Liver (tissue), 9 donors: ENCODE data around the gene ZNF765. TPM values are rescaled to one million over a fixed set of nuclear protein-coding genes. Genes with fewer than 3 reads are reported as not detected.

Experiments
- DNase-seq: peaks from one replicate; pipeline ENCODE4 v3.0.0-alpha.2; 2017; ENCODE audit warnings: low spot score
- H3K27ac ChIP-seq, 2 donors: one replicate each; pipeline ENCODE4 v1.7.0; 2013; ENCODE audit warnings: inconsistent platforms in 2 of 2, low read length in 2 of 2, control low read depth in 1 of 2, low read depth in 1 of 2, mild to moderate bottlenecking in 1 of 2
- H3K27me3 ChIP-seq, 4 donors: one replicate each; pipeline versions ENCODE4 v1.6.1 to v1.7.0; 2013; ENCODE audit warnings: low read length in 3 of 4, inconsistent platforms in 1 of 4, mild to moderate bottlenecking in 1 of 4, moderate library complexity in 1 of 4; ENCODE audit not compliant: control insufficient read depth in 4 of 4, insufficient read depth in 4 of 4
- H3K36me3 ChIP-seq, 4 donors: one replicate each; pipeline versions ENCODE4 v1.6.1 to v1.7.0; 2013; ENCODE audit warnings: low read length in 3 of 4, mild to moderate bottlenecking in 3 of 4, low read depth in 1 of 4, moderate library complexity in 1 of 4; ENCODE audit not compliant: control insufficient read depth in 4 of 4, insufficient read depth in 3 of 4
- H3K4me1 ChIP-seq, 4 donors: one replicate each; pipeline versions ENCODE4 v1.6.1 to v1.7.0; 2013; ENCODE audit warnings: low read length in 3 of 4, mild to moderate bottlenecking in 3 of 4, moderate library complexity in 1 of 4; ENCODE audit not compliant: control insufficient read depth in 4 of 4, insufficient read depth in 4 of 4
- H3K4me3 ChIP-seq, 3 donors: one replicate each; pipeline versions ENCODE4 v1.6.1 to v1.7.0; 2013; ENCODE audit warnings: low read length in 3 of 3, control low read depth in 1 of 3, low read depth in 1 of 3, mild to moderate bottlenecking in 1 of 3
- H3K9ac ChIP-seq, 2 donors: one replicate each; pipeline ENCODE4 v1.7.0; 2013; ENCODE audit warnings: low read length in 2 of 2, mild to moderate bottlenecking in 2 of 2, moderate library complexity in 2 of 2, control low read depth in 1 of 2, low read depth in 1 of 2
- H3K9me3 ChIP-seq, 4 donors: one replicate each; pipeline versions ENCODE4 v1.6.1 to v1.7.0; 2013; ENCODE audit warnings: low read length in 3 of 4; ENCODE audit not compliant: control insufficient read depth in 4 of 4
- FOXA1 ChIP-seq: IDR thresholded peaks from 2 replicates; pipeline ENCODE4 v1.6.1; 2016; ENCODE audit warnings: antibody characterized with exemption
- GABPA ChIP-seq, 2 donors: IDR thresholded peaks in 1 of 2; conservative IDR thresholded peaks in 1 of 2; 2 replicates each; pipeline ENCODE4 v1.6.1; 2016; ENCODE audit warnings: antibody characterized with exemption in 2 of 2, mild to moderate bottlenecking in 1 of 2, moderate library complexity in 1 of 2
- HNF4A ChIP-seq, 2 donors: conservative IDR thresholded peaks; 2 replicates each; pipeline ENCODE4 v1.6.1; 2016; ENCODE audit warnings: antibody characterized with exemption in 2 of 2, mild to moderate bottlenecking in 2 of 2
- JUND ChIP-seq, 2 donors: IDR thresholded peaks; 2 replicates each; pipeline ENCODE4 v1.6.1; 2016; ENCODE audit warnings: antibody characterized with exemption in 2 of 2
- NR2F2 ChIP-seq: IDR thresholded peaks from 2 replicates; pipeline ENCODE4 v1.6.1; 2016; ENCODE audit warnings: antibody characterized with exemption
- RAD21 ChIP-seq, 2 donors: IDR thresholded peaks; 2 replicates each; pipeline ENCODE4 v1.6.1; 2016; ENCODE audit warnings: antibody characterized with exemption in 2 of 2, mild to moderate bottlenecking in 2 of 2
- RXRA ChIP-seq, 2 donors: IDR thresholded peaks; 2 replicates each; pipeline ENCODE4 v1.6.1; 2017 to 2018; ENCODE audit warnings: antibody characterized with exemption in 2 of 2, mild to moderate bottlenecking in 1 of 2
- TAF1 ChIP-seq: conservative IDR thresholded peaks from 2 replicates; pipeline ENCODE4 v1.6.1; 2016; ENCODE audit warnings: antibody characterized with exemption, mild to moderate bottlenecking
- YY1 ChIP-seq: IDR thresholded peaks from 2 replicates; pipeline ENCODE4 v1.6.1; 2016; ENCODE audit warnings: antibody characterized with exemption, mild to moderate bottlenecking
- WGBS: extraction: QIAGEN DNeasy Blood & Tissue Kit; methylation state at CpG from one replicate; pipeline ENCODE4 v1.1.7; 2013; 5-methylcytosine and 5-hydroxymethylcytosine counted together
- polyA plus RNA-seq, 2 donors: library from polyadenylated mRNA; stranded (reverse) in 1 of 2; unstranded in 1 of 2; fragments of 200-250 nt in 1 of 2; fragments of >200 nt in 1 of 2; fragmentation: Nextera tagmentation in 1 of 2; extraction: Ambion mirVana in 1 of 2; gene quantifications; one replicate each; pipeline versions ENCODE4 v1.2.1 to v1.2.3, GENCODE V29; 2013 to 2015
- total RNA-seq, 2 donors: library from RNA; depleted of rRNA; stranded (reverse); fragments of >200 nt; gene quantifications; one replicate each; pipeline ENCODE4 v1.2.3, GENCODE V29; 2014
- TF ChIP-seq, protein P1 (sequence below): fragments of 150-350 bp; IDR thresholded peaks from 2 replicates; pipeline ENCODE4 v1.5.1; 2017; ENCODE audit warnings: improper control_type of control experiment, low read depth, low read length; ENCODE audit not compliant: missing input control
- TF ChIP-seq, protein P2 (sequence below): IDR thresholded peaks from 2 replicates; pipeline ENCODE4 v1.6.1; 2016; ENCODE audit warnings: antibody characterized with exemption
- TF ChIP-seq, protein P3 (sequence below): IDR thresholded peaks from 2 replicates; pipeline ENCODE4 v1.6.1; 2016; ENCODE audit warnings: antibody characterized with exemption, mild to moderate bottlenecking
- TF ChIP-seq, protein P4 (sequence below): IDR thresholded peaks from 2 replicates; pipeline ENCODE4 v1.6.1; 2016; ENCODE audit warnings: antibody characterized with exemption
- TF ChIP-seq, protein P5 (sequence below): IDR thresholded peaks from 2 replicates; pipeline ENCODE4 v1.6.1; 2016; ENCODE audit warnings: antibody characterized with exemption
- donor health status: healthy.
- donor health status: healthy.
- donor health status: healthy.
- donor health status: healthy.
- donor health status: healthy.

The ZNF765 gene
- total and polyA plus RNA-seq, 4 donors = 1.3 to 8.5 (median 5.2) TPM

DNA sequence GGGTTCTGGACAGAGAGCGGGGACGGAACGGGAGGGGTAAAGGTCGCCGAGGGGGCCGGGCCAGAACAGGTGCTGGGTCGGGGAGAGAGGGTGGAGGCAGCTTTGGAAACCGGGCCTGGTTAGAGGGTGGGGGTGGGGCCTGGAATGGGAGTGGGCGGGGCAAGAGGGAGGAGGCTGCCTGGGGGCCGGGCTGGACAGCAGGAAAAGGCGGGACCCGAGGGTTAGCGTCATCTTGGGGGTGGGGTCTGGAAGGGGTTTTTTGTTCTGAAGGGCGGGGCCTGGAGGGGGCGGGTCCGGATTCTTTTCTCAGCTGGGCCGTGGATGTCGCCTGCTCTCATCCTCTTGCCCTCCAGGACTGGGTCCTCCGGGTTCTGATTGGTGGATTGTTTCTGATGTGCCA is 68.3 kb downstream of the ZNF765 start:
- Histone ChIP-seq H3K9ac (no peak overlapping the region), H3K36me3 (no peaks in the 10 kb centered on the region), H3K27me3 (no peaks in the 10 kb centered on the region), H3K4me1 (no peaks in the 10 kb centered on the region), H3K4me3 (peak overlapping the region in 1 of 3 donors; percentile 33), H3K27ac (no peak overlapping the region), H3K9me3 (peaks cover 17 to 43% (median 23%) of the 10 kb centered on the region in 4 donors)
- WGBS = 23% methylated on average over 19 of the region's 19 CpGs
- no peak for TF ChIP-seq JUND (IDR thresholded peaks at IDR 0.05)
- TF ChIP-seq, protein P1, sequence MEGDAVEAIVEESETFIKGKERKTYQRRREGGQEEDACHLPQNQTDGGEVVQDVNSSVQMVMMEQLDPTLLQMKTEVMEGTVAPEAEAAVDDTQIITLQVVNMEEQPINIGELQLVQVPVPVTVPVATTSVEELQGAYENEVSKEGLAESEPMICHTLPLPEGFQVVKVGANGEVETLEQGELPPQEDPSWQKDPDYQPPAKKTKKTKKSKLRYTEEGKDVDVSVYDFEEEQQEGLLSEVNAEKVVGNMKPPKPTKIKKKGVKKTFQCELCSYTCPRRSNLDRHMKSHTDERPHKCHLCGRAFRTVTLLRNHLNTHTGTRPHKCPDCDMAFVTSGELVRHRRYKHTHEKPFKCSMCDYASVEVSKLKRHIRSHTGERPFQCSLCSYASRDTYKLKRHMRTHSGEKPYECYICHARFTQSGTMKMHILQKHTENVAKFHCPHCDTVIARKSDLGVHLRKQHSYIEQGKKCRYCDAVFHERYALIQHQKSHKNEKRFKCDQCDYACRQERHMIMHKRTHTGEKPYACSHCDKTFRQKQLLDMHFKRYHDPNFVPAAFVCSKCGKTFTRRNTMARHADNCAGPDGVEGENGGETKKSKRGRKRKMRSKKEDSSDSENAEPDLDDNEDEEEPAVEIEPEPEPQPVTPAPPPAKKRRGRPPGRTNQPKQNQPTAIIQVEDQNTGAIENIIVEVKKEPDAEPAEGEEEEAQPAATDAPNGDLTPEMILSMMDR = no peak
- no peak for TF ChIP-seq FOXA1
- TF ChIP-seq TAF1 = no peak
- DNase-seq = no peak

DNA sequence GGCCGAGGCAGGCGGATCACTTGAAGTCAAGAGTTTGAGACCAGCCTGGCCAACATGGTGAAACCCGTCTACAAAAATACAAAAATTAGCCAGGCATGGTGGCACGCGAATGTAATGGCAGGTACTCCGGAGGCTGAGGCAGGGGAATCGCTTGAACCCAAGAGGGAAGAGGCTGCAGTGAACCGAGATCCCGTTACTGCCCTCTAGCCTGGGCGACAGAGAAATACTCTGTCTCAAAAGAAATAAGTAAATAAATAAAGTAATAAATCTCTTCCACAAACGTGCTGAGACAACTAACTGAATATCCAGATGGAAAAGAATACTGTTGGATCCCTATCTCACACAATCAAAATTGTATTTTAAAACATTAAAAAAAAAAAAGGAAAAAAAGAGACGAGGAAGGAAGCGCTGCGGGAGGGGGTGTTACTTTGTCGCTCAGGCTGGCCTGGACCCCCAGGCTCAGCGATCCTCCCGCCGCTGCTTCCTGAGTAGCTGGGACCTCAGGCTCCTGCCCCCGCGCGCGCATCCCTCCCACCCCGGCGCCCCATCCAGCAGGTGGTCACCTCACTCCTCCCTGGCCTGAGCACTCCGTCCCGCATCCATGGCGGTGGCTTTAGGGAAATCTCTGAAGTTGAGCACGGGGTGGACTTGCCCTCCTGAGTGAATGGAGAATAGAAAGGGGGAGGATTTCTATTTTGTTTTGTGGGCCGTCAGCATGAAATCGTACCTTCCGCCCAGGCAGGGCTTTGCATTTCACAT is 72.0 kb downstream of the ZNF765 start:
- H3K27ac ChIP-seq = no peak overlapping the region
- TF ChIP-seq GABPA (IDR thresholded peaks at IDR 0.05 in 1 of 2, conservative IDR thresholded peaks at IDR 0.05 in 1 of 2) (no peak), RXRA (IDR thresholded peaks at IDR 0.05) (no peak), TAF1 (no peak), NR2F2 (no peak), FOXA1 (no peak), RAD21 (IDR thresholded peaks at IDR 0.05) (no peak), JUND (IDR thresholded peaks at IDR 0.05) (no peak), YY1 (no peak), HNF4A (conservative IDR thresholded peaks at IDR 0.05) (no peak)
- TF ChIP-seq, protein P2, sequence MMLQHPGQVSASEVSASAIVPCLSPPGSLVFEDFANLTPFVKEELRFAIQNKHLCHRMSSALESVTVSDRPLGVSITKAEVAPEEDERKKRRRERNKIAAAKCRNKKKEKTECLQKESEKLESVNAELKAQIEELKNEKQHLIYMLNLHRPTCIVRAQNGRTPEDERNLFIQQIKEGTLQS = no peak
- TF ChIP-seq, protein P3, sequence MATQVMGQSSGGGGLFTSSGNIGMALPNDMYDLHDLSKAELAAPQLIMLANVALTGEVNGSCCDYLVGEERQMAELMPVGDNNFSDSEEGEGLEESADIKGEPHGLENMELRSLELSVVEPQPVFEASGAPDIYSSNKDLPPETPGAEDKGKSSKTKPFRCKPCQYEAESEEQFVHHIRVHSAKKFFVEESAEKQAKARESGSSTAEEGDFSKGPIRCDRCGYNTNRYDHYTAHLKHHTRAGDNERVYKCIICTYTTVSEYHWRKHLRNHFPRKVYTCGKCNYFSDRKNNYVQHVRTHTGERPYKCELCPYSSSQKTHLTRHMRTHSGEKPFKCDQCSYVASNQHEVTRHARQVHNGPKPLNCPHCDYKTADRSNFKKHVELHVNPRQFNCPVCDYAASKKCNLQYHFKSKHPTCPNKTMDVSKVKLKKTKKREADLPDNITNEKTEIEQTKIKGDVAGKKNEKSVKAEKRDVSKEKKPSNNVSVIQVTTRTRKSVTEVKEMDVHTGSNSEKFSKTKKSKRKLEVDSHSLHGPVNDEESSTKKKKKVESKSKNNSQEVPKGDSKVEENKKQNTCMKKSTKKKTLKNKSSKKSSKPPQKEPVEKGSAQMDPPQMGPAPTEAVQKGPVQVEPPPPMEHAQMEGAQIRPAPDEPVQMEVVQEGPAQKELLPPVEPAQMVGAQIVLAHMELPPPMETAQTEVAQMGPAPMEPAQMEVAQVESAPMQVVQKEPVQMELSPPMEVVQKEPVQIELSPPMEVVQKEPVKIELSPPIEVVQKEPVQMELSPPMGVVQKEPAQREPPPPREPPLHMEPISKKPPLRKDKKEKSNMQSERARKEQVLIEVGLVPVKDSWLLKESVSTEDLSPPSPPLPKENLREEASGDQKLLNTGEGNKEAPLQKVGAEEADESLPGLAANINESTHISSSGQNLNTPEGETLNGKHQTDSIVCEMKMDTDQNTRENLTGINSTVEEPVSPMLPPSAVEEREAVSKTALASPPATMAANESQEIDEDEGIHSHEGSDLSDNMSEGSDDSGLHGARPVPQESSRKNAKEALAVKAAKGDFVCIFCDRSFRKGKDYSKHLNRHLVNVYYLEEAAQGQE = no peak
- TF ChIP-seq, protein P1 = no peak
- TF ChIP-seq, protein P4, sequence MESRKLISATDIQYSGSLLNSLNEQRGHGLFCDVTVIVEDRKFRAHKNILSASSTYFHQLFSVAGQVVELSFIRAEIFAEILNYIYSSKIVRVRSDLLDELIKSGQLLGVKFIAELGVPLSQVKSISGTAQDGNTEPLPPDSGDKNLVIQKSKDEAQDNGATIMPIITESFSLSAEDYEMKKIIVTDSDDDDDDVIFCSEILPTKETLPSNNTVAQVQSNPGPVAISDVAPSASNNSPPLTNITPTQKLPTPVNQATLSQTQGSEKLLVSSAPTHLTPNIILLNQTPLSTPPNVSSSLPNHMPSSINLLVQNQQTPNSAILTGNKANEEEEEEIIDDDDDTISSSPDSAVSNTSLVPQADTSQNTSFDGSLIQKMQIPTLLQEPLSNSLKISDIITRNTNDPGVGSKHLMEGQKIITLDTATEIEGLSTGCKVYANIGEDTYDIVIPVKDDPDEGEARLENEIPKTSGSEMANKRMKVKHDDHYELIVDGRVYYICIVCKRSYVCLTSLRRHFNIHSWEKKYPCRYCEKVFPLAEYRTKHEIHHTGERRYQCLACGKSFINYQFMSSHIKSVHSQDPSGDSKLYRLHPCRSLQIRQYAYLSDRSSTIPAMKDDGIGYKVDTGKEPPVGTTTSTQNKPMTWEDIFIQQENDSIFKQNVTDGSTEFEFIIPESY = no peak
- TF ChIP-seq, protein P5, sequence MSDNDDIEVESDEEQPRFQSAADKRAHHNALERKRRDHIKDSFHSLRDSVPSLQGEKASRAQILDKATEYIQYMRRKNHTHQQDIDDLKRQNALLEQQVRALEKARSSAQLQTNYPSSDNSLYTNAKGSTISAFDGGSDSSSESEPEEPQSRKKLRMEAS = no peak
- no peak for DNase-seq
- H3K36me3 ChIP-seq = no peaks in the 10 kb centered on the region
- peaks cover 11 to 24% (median 14%) of the 10 kb centered on the region in 4 donors for H3K9me3 ChIP-seq
- H3K4me1 ChIP-seq = no peaks in the 10 kb centered on the region
- H3K4me3 ChIP-seq = peak overlapping the region; percentile 39 to 63 (median 57)
- H3K27me3 ChIP-seq = no peaks in the 10 kb centered on the region
- 14% methylated on average over 31 of the region's 31 CpGs for WGBS
- H3K9ac ChIP-seq = no peak overlapping the region
